ENCODE measurements around the gene PDXP. TPM values are rescaled to one million over a fixed set of nuclear protein-coding genes. Genes with fewer than 3 reads are reported as not detected.

PDXP gene
- total RNA-seq, 1 experiment from 2014 or later: 10.5 TPM

GRCh38 chr22:37628830-37629229 is 29.7 kb upstream of the PDXP start:
- BruUV-seq (replicated peaks): no TSS peak
- no peaks in the 10 kb centered on the region for H3K4me1 Mint-ChIP-seq (ENCODE audit: insufficient read depth, unreplicated experiment)
- DNase-seq (ENCODE audit: unreplicated experiment): no peak
- ChIA-PET CTCF (interaction anchor here (0.5 to 10.9 kb wide), 5 partner anchors 11 to 192 kb away, joined by 3 to 112 read pairs (median 4); no protein-coding TSS in a partner anchor), POLR2A (interaction anchor here (0.6 to 0.9 kb wide), 3 partner anchors 22 to 376 kb away, joined by 3 to 4 read pairs (median 4); no protein-coding TSS in a partner anchor)
- intact Hi-C loops (cut with micrococcal nuclease): no loop called here
- H3K36me3 Mint-ChIP-seq (ENCODE audit: insufficient read depth, unreplicated experiment): peaks cover 6% of the 10 kb centered on the region
- no peaks in the 10 kb centered on the region for H3K9me3 Mint-ChIP-seq (ENCODE audit: unreplicated experiment)
- H3K27ac Mint-ChIP-seq (ENCODE audit: low read depth, unreplicated experiment): no peak overlapping the region
- no peak overlapping the region for H3K4me3 Mint-ChIP-seq (ENCODE audit: unreplicated experiment)
- TF ChIP-seq, protein P1, sequence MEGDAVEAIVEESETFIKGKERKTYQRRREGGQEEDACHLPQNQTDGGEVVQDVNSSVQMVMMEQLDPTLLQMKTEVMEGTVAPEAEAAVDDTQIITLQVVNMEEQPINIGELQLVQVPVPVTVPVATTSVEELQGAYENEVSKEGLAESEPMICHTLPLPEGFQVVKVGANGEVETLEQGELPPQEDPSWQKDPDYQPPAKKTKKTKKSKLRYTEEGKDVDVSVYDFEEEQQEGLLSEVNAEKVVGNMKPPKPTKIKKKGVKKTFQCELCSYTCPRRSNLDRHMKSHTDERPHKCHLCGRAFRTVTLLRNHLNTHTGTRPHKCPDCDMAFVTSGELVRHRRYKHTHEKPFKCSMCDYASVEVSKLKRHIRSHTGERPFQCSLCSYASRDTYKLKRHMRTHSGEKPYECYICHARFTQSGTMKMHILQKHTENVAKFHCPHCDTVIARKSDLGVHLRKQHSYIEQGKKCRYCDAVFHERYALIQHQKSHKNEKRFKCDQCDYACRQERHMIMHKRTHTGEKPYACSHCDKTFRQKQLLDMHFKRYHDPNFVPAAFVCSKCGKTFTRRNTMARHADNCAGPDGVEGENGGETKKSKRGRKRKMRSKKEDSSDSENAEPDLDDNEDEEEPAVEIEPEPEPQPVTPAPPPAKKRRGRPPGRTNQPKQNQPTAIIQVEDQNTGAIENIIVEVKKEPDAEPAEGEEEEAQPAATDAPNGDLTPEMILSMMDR (IDR thresholded peaks at IDR 0.05; ENCODE audit: unreplicated experiment): no peak
- no peaks in the 10 kb centered on the region for H3K27me3 Mint-ChIP-seq (ENCODE audit: insufficient read depth, unreplicated experiment)

GRCh38 chr22:37629928-37630327 is 28.6 kb upstream of the PDXP start:
- TF ChIP-seq, protein P1 (IDR thresholded peaks at IDR 0.05; ENCODE audit: unreplicated experiment): no peak

DNA sequence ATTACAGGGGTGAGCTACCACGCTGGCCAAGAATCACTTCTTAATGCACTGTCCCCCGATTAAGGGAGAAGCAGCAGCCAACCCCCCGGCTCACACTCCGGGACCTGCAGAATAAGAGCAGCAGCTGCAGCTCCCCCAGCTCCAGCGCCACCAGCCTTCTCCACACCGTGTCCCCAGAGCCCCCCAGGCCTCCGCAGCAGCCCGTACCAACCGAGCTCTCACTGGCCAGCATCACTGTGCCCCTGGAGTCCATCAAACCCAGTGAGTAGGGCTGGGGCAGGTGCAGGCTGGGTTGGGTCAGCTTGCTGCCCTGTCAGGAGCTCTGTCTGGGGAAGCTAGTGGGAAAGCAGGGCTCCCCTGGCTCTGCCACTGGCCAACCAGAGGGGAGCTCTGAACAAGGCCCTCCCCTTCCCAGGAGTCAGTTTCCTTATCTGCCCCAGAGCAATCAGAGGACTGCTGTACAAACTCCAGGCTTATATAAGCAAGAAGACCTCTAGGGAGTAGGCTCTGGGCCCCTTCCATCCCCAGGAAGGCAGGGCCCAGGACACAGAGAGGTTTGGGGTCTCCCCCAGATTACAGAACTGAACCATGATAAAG is 27.6 kb upstream of the PDXP start:
- Mint-ChIP-seq H3K27me3 (ENCODE audit: insufficient read depth, unreplicated experiment) (no peaks in the 10 kb centered on the region), H3K9me3 (ENCODE audit: unreplicated experiment) (no peaks in the 10 kb centered on the region), H3K4me1 (ENCODE audit: insufficient read depth, unreplicated experiment) (no peaks in the 10 kb centered on the region), H3K4me3 (ENCODE audit: unreplicated experiment) (no peak overlapping the region), H3K36me3 (ENCODE audit: insufficient read depth, unreplicated experiment) (peaks cover 5% of the 10 kb centered on the region), H3K27ac (ENCODE audit: low read depth, unreplicated experiment) (no peak overlapping the region)
- intact Hi-C loops (cut with micrococcal nuclease): no loop called here
- no TSS peak for BruUV-seq (replicated peaks)
- POLR2A ChIA-PET: interaction anchor here (0.6 to 2.2 kb wide), 4 partner anchors 12 to 52 kb away, joined by 3 to 6 read pairs (median 4); no protein-coding TSS in a partner anchor
- DNase-seq (ENCODE audit: unreplicated experiment): no peak
- TF ChIP-seq, protein P1 (IDR thresholded peaks at IDR 0.05; ENCODE audit: unreplicated experiment): no peak
- CTCF ChIA-PET: interaction anchor here (0.5 to 10.9 kb wide), 6 partner anchors 11 to 1519 kb away, joined by 3 to 112 read pairs (median 5); partner anchors contain the start of gene LGALS1

More at GRCh38 chr22:37629928-37630327, 28.6 kb upstream of the PDXP start:
- intact Hi-C loops (cut with micrococcal nuclease): no loop called here
- H3K4me3 Mint-ChIP-seq (ENCODE audit: unreplicated experiment): no peak overlapping the region
- H3K27me3 Mint-ChIP-seq (ENCODE audit: insufficient read depth, unreplicated experiment): no peaks in the 10 kb centered on the region
- DNase-seq (ENCODE audit: unreplicated experiment): no peak
- H3K9me3 Mint-ChIP-seq (ENCODE audit: unreplicated experiment): no peaks in the 10 kb centered on the region
- peaks cover 5% of the 10 kb centered on the region for H3K36me3 Mint-ChIP-seq (ENCODE audit: insufficient read depth, unreplicated experiment)
- no peaks in the 10 kb centered on the region for H3K4me1 Mint-ChIP-seq (ENCODE audit: insufficient read depth, unreplicated experiment)
- BruUV-seq (replicated peaks): no TSS peak
- CTCF ChIA-PET: interaction anchor here (0.6 to 10.9 kb wide), 6 partner anchors 10 to 66 kb away, joined by 4 to 112 read pairs (median 5); partner anchors contain the start of gene LGALS1
- POLR2A ChIA-PET: interaction anchor here (1.1 kb wide), 1 partner anchor 13 kb away, joined by 3 read pairs; no protein-coding TSS in a partner anchor
- no peak overlapping the region for H3K27ac Mint-ChIP-seq (ENCODE audit: low read depth, unreplicated experiment)

DNA sequence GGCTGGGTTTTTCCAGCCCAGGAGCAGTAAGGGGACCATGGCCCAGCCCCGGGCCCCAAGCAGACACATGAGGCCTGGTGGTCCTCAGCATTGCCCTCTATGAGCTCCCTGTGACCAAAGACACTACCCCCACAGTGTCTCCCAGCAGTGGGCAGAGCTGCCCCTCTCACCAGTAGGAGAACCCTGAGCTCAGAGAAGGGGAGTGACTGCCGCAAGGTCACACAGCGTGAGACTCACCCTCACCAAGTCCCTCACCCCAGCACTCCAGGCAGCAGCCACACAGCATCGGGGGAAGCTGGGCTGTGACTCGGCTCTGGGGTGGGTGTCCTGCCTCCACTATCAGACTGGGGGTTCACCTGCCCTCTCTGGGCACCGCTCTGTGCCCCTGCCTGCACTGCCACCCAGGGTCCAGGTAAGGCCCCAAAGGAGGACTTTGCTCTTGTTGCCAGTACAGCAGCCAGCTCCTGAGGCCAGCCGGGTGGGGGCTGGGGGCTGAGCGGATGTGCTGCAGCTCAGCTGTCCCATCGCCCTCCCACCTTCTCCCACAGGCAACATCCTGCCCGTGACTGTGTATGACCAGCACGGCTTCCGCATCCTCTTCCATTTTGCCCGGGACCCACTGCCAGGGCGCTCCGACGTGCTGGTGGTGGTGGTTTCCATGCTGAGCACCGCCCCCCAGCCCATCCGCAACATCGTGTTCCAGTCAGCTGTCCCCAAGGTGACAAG is 26.9 kb upstream of the PDXP start:
- Mint-ChIP-seq H3K36me3 (ENCODE audit: insufficient read depth, unreplicated experiment) (peaks cover 5% of the 10 kb centered on the region), H3K4me1 (ENCODE audit: insufficient read depth, unreplicated experiment) (no peaks in the 10 kb centered on the region), H3K4me3 (ENCODE audit: unreplicated experiment) (no peak overlapping the region), H3K27ac (ENCODE audit: low read depth, unreplicated experiment) (no peak overlapping the region), H3K9me3 (ENCODE audit: unreplicated experiment) (no peaks in the 10 kb centered on the region), H3K27me3 (ENCODE audit: insufficient read depth, unreplicated experiment) (no peaks in the 10 kb centered on the region)
- BruUV-seq (replicated peaks): no TSS peak
- CTCF ChIA-PET: interaction anchor here (0.6 to 10.9 kb wide), 6 partner anchors 8 to 326 kb away, joined by 3 to 112 read pairs (median 5); partner anchors contain the start of gene LGALS1
- no peak for DNase-seq (ENCODE audit: unreplicated experiment)
- intact Hi-C loops (cut with micrococcal nuclease): no loop called here
- POLR2A ChIA-PET: interaction anchor here (0.8 to 2.2 kb wide), 4 partner anchors 11 to 27 kb away, joined by 3 to 6 read pairs (median 4); partner anchors contain the start of gene PDXP
- TF ChIP-seq, protein P1 (IDR thresholded peaks at IDR 0.05; ENCODE audit: unreplicated experiment): no peak
